Coronary artery (tissue), 2 donors: ENCODE measurements around the gene CCDC71L.

ENCODE experiments used
- DNase-seq: peaks from one replicate; pipeline ENCODE4 v3.0.0-alpha.2; 2017; ENCODE audit warnings: low spot score
- H3K27ac ChIP-seq, 2 donors: fragments of 200-600 bp; sonication (generic); one replicate each; pipeline ENCODE4 v1.5.1; 2016 to 2019
- H3K4me3 ChIP-seq: fragments of 200-600 bp; sonication (generic); 2 replicates; pipeline ENCODE4 v1.5.1; 2016; ENCODE audit warnings: mild to moderate bottlenecking, moderate library complexity
- TF ChIP-seq, protein P1 (sequence below): fragments of 200-600 bp; sonication (generic); IDR thresholded peaks from one replicate; pipeline ENCODE4 v1.5.1; 2019; ENCODE audit warnings: antibody characterized with exemption

The CCDC71L gene

DNA sequence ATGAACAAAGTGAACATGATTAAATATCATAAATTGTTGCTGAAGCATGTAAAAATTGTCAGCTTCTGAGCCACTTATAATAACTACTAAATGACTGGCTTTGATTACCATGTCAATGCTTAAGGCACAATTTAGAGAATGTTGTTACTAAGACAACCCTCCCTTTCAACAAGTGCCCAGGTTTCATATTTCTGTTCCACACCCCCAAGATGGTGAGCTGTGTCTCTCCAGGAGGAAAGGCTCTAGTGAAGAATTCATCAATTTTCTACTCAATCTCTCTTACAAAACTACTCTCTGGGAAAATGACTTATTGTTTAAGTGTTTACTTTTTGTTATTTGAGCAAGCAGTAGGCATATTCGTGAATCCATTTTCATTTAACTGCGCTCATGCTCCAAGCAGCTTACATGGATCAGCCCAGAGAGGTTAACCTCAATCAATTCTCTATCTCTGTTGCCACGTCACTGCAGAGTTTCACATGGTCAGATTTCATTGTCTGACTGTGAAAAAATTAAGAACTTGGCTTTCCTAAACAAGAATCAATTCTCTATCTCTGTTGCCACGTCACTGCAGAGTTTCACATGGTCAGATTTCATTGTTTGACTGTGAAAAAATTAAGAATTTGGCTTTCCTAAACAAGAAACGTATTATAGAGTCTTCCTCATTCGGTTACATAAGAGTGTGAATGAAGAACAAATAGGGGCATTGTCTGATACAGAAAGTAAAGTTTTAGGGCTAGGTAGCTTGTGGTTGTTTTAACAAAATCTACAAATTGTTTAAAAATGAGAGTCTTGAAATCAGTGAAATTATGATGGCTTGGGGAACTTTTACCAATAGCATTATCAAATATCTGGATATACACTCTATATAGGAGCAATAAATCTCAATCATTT lies 49.7 kb downstream of the CCDC71L start:
- DNase-seq, result no peak
- TF ChIP-seq, protein P1, sequence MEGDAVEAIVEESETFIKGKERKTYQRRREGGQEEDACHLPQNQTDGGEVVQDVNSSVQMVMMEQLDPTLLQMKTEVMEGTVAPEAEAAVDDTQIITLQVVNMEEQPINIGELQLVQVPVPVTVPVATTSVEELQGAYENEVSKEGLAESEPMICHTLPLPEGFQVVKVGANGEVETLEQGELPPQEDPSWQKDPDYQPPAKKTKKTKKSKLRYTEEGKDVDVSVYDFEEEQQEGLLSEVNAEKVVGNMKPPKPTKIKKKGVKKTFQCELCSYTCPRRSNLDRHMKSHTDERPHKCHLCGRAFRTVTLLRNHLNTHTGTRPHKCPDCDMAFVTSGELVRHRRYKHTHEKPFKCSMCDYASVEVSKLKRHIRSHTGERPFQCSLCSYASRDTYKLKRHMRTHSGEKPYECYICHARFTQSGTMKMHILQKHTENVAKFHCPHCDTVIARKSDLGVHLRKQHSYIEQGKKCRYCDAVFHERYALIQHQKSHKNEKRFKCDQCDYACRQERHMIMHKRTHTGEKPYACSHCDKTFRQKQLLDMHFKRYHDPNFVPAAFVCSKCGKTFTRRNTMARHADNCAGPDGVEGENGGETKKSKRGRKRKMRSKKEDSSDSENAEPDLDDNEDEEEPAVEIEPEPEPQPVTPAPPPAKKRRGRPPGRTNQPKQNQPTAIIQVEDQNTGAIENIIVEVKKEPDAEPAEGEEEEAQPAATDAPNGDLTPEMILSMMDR, result no peak
- H3K4me3 ChIP-seq, result no peak overlapping the region
- no peak overlapping the region for H3K27ac ChIP-seq

DNA sequence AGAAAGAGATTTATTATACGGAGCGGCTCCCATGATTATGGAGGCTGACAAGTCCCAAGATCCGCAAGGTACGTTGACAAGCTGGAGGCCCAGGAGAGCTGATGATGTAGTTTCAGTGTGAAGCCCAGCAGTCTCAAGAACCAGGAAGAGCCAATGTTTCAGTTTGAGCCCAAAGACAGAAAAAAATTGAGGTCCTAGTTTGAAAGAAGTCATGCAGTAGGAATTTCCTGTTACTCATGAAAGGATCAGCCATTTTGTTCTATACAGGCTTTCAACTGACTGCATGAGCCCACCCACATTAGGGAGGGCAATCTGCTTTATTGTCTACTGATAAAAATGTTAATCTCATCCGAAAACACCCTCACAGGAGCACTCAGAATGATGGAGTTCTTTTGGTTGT lies 51.5 kb downstream of the CCDC71L start:
- DNase-seq, result no peak
- TF ChIP-seq, protein P1, result no peak
- H3K27ac ChIP-seq, result no peak overlapping the region
- H3K4me3 ChIP-seq, result no peak overlapping the region

DNA sequence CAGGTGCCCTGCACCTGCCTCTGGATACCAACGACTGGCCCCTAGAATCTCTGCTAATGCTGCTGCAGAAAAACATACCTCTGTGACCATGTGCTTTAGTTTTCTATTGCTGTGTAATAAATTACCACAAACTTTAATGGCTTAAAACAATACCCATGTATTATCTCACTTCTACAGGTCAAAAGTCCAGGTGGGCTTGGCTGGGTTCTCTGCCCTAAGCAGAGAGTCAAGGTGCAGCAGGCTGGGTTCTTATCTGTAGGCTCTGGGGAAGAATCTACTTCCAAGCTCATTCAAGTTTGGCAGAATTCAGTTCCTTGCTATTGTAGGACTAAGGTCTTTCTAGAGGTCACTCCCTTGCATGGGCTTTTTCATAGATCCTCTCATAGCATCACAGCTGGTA lies 52.3 kb downstream of the CCDC71L start:
- TF ChIP-seq, protein P1, result no peak
- Histone ChIP-seq H3K4me3 (no peak overlapping the region), H3K27ac (no peak overlapping the region)
- no peak for DNase-seq
